Stomach smooth muscle (tissue), 2 donors: ENCODE measurements around the gene TBXAS1.

ENCODE experiments used
- H3K27ac ChIP-seq: one replicate; pipeline ENCODE4 v1.7.0; 2013; ENCODE audit warnings: mild to moderate bottlenecking, low read length, inconsistent platforms
- H3K27me3 ChIP-seq, 2 donors: one replicate each; pipeline ENCODE4 v1.7.0; 2013; ENCODE audit warnings: low read length in 2 of 2; ENCODE audit not compliant: insufficient read depth in 2 of 2, control insufficient read depth in 1 of 2
- H3K36me3 ChIP-seq, 2 donors: one replicate each; pipeline ENCODE4 v1.7.0; 2013; ENCODE audit warnings: low read length in 2 of 2; ENCODE audit not compliant: control insufficient read depth in 2 of 2, insufficient read depth in 2 of 2
- H3K4me1 ChIP-seq: one replicate; pipeline ENCODE4 v1.7.0; 2013; ENCODE audit warnings: low read length; ENCODE audit not compliant: control insufficient read depth, insufficient read depth
- H3K4me3 ChIP-seq, 2 donors: one replicate each; pipeline ENCODE4 v1.7.0; 2013; ENCODE audit warnings: low read length in 2 of 2
- H3K9ac ChIP-seq, 2 donors: one replicate each; pipeline ENCODE4 v1.7.0; 2013; ENCODE audit warnings: low read length in 2 of 2, mild to moderate bottlenecking in 1 of 2
- H3K9me3 ChIP-seq, 2 donors: one replicate each; pipeline ENCODE4 v1.7.0; 2013; ENCODE audit warnings: low read length in 2 of 2; ENCODE audit not compliant: control insufficient read depth in 2 of 2
- donor health status: healthy.
- donor health status: Pancreatic carcinoma.

The TBXAS1 gene

GRCh38 chr7:140048989-140049338, 219.9 kb downstream of the TBXAS1 start:
- Histone ChIP-seq H3K4me3 (no peak overlapping the region), H3K9me3 (no peaks in the 10 kb centered on the region), H3K36me3 (peaks cover 7 to 9% of the 10 kb centered on the region in 2 donors), H3K4me1 (peaks cover 2% of the 10 kb centered on the region), H3K9ac (no peak overlapping the region), H3K27ac (no peak overlapping the region), H3K27me3 (no peaks in the 10 kb centered on the region)

GRCh38 chr7:140049339-140050024, 220.4 kb downstream of the TBXAS1 start:
- no peaks in the 10 kb centered on the region for H3K9me3 ChIP-seq
- no peak overlapping the region for H3K27ac ChIP-seq
- peaks cover 7 to 9% of the 10 kb centered on the region in 2 donors for H3K36me3 ChIP-seq
- H3K4me1 ChIP-seq: peaks cover 2% of the 10 kb centered on the region
- H3K9ac ChIP-seq: no peak overlapping the region
- H3K27me3 ChIP-seq: no peaks in the 10 kb centered on the region
- no peak overlapping the region for H3K4me3 ChIP-seq

DNA sequence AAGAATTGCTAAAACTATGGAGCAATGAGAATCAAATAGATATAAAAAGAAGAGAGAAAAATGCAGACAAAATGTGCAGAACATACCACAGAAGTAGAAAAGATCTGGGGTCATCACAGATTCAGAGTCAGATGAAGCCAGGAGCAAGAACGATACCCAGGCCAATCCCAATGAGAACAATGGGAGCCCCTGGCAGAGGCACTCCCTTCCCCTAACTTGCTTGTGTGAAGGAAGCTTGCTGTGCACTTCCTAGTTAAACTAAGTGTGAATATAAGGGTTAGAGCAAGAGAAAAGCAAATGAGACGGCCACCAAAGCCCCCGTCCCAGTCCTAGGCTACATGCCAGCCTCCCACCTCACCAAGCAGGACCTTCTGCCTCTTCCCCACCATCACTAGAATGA, 221.0 kb downstream of the TBXAS1 start:
- no peak overlapping the region for H3K27ac ChIP-seq

GRCh38 chr7:140051820-140052219, 222.8 kb downstream of the TBXAS1 start:
- Histone ChIP-seq H3K9ac (no peak overlapping the region), H3K4me3 (no peak overlapping the region), H3K9me3 (no peaks in the 10 kb centered on the region), H3K27ac (no peak overlapping the region), H3K36me3 (peaks cover under 1 to 8% of the 10 kb centered on the region in 2 donors), H3K4me1 (peaks cover 2% of the 10 kb centered on the region), H3K27me3 (no peaks in the 10 kb centered on the region)

More for the DNA sequence above, 221.0 kb downstream of the TBXAS1 start:
- Histone ChIP-seq H3K36me3 (peaks cover 7 to 9% of the 10 kb centered on the region in 2 donors), H3K4me1 (peaks cover 2% of the 10 kb centered on the region), H3K4me3 (no peak overlapping the region), H3K9ac (no peak overlapping the region), H3K27me3 (no peaks in the 10 kb centered on the region), H3K9me3 (no peaks in the 10 kb centered on the region)

DNA sequence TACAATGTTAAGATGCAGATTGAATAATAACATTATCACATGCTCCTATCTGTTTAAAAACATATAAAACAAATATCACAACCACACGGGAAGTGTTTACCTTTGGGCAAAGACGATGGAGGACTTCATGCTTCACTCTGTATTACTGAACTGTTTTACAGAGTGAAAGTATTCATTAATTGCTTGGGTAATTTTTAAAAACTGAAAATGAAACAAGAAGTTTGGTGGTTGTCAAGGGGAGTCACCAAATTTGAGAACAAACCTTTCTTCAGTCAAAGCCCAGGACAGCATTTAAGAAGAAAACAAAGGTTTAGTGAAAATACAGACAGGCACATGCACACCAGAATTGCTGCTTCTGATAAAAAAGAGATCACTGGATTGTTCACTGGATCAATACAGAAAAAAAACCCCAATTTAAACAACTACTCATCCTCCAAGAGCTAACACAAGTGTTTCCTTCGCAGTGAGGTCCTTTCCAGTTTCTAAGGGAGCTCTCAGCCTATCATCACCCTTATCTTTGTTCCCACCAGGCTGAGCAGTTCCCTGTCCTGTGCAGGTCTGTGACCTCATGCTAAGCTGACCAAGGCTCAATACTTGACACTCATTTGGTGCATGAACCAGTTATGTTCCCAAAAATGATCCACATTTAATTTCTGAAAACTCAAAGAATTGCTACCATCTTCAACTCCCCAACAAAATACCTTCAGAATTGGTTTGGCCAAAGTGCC, 224.9 kb downstream of the TBXAS1 start:
- Histone ChIP-seq H3K4me3 (no peak overlapping the region), H3K27me3 (no peaks in the 10 kb centered on the region), H3K27ac (no peak overlapping the region)

GRCh38 chr7:140054751-140055150, 225.7 kb downstream of the TBXAS1 start:
- Histone ChIP-seq H3K4me3 (no peak overlapping the region), H3K9ac (no peak overlapping the region), H3K9me3 (no peaks in the 10 kb centered on the region), H3K27me3 (no peaks in the 10 kb centered on the region), H3K4me1 (peaks cover 6% of the 10 kb centered on the region), H3K27ac (no peak overlapping the region), H3K36me3 (peaks cover 0 to 4% of the 10 kb centered on the region in 2 donors)

More for the DNA sequence above, 224.9 kb downstream of the TBXAS1 start:
- Histone ChIP-seq H3K9me3 (no peaks in the 10 kb centered on the region), H3K4me1 (no peaks in the 10 kb centered on the region), H3K9ac (no peak overlapping the region), H3K36me3 (peaks cover 0 to 8% of the 10 kb centered on the region in 2 donors)

DNA sequence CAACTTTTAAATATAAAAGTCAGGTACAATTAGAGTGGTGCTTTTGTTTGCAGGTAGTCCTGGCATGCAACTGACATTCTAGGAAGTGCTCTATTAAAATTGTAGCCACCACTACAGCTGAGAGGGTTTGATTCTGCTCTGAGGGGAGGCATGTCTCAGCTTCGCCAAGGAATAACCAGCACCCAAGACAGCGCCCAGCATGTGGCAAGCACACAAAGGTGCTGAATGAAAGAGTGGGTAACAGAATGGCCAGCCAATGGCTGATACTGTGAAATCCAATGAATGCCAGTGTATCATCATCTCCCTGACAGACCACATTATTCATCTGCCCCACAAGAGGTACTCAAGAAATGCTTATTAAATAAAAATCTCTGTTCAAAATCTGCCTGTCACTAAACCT, 226.8 kb downstream of the TBXAS1 start:
- Histone ChIP-seq H3K9me3 (no peaks in the 10 kb centered on the region), H3K27me3 (no peaks in the 10 kb centered on the region), H3K4me1 (peaks cover 15% of the 10 kb centered on the region), H3K9ac (no peak overlapping the region), H3K36me3 (peaks cover 0 to 4% of the 10 kb centered on the region in 2 donors), H3K27ac (no peak overlapping the region), H3K4me3 (no peak overlapping the region)

- H3K27me3 ChIP-seq: no peaks in the 10 kb centered on the region
- H3K27ac ChIP-seq: no peak overlapping the region
- no peak overlapping the region for H3K9ac ChIP-seq
- H3K9me3 ChIP-seq: no peaks in the 10 kb centered on the region
- peaks cover 21% of the 10 kb centered on the region for H3K4me1 ChIP-seq
- no peak overlapping the region for H3K4me3 ChIP-seq
- H3K36me3 ChIP-seq: peaks cover 0 to 4% of the 10 kb centered on the region in 2 donors
Observed at GRCh38 chr7:140056431-140057142, 227.5 kb downstream of the TBXAS1 start.

DNA sequence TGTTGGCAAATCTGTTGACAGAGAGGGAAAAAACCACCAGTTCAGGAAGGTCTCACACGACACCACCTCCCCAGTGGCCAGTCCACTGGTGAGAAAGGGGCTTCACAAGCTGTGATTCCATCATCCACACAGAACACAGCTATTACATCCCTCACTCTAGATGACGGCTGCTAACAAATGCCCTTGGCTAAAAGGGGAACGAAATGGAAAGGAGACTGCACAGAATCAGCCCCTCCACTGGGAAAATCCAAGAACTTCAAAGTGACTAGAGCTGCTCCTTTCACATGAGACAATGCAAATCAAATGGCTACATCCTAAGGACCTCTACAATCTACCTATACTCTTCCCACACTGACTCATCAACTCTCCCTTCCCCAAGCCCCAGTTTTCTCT, 228.1 kb downstream of the TBXAS1 start:
- no peak overlapping the region for H3K4me3 ChIP-seq
- no peak overlapping the region for H3K27ac ChIP-seq
- H3K9me3 ChIP-seq: no peaks in the 10 kb centered on the region
- peaks cover 0 to 4% of the 10 kb centered on the region in 2 donors for H3K36me3 ChIP-seq
- H3K4me1 ChIP-seq: peaks cover 25% of the 10 kb centered on the region
- no peak overlapping the region for H3K9ac ChIP-seq
- H3K27me3 ChIP-seq: no peaks in the 10 kb centered on the region

- Histone ChIP-seq H3K9me3 (no peaks in the 10 kb centered on the region), H3K4me3 (no peak overlapping the region), H3K4me1 (peaks cover 26% of the 10 kb centered on the region), H3K27me3 (no peaks in the 10 kb centered on the region), H3K27ac (no peak overlapping the region), H3K9ac (no peak overlapping the region), H3K36me3 (peaks cover 0 to 4% of the 10 kb centered on the region in 2 donors)
Observed at GRCh38 chr7:140058517-140058916, 229.5 kb downstream of the TBXAS1 start.
